UCSD-AML1 (cell line): Measurements from ENCODE around the gene SNUPN.
"Not testable (repeated sequence)": the region's sequence is repeated elsewhere in the genome, so short reads cannot be mapped to it uniquely, and the experiment has no call there.

ENCODE experiments used
- DNase-seq: peaks from one replicate; lab custom pipeline; 2025; ENCODE audit not compliant: unreplicated experiment; lab: John Stamatoyannopoulos, UW

SNUPN gene

DNA sequence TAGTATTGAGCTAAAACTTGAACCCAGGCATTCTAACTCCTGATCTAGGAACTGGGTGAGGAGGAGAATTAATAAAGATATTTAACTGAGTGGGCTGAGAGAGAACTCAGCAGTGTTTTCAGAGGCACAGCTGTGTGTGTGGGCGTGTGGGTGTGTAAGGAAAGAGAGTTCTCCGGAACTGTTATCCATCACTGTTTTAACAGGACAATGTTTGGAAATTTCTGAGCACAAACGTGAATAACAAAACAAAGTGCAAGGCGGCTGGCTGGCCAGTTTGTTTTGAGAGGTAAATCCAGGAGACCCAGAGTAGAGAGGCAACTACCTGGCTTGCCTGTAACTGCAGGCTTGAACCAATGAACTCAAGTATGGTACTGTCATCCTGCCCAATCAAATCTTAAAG, 41.4 kb downstream of the SNUPN start:
- no peak for DNase-seq

DNA sequence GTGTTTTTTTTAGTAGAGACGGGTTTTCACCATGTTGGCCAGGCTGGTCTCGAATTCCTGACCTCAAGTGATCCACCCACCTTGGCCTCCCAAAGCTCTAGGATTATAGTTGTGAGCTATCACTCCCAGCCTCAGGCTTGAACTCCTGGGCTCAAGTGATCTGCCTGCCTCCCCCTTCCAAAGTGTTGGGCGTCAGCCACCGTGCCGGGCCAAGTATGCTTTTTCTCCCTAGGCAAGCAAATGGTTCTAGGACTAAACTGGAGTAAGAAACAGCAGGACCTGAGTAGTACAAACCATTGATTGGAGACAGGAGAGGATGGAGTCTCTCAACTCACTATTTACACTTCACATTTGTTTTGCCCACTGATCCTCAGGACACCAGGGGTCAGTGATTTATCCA, 41.8 kb downstream of the SNUPN start:
- no peak for DNase-seq

DNA sequence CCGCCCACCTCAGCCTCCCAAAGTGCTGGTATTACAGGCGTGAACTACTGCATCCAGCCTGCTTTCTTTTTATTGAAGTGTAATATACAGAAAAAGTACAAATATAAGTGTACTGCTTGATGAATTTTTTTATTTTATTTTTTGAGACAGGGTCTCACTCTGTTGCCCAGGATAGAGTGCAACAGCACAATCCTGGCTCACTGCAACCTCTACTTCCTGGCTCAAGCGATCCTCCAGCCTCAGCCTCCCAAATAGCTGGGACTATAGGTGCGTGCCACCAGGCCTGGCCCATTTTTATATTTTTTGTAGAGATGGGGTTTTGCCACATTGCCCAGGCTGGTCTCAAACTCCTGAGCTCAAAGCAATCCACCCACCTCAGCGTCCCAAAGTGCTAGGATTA, 42.6 kb downstream of the SNUPN start:
- not testable (repeated sequence) for DNase-seq

DNA sequence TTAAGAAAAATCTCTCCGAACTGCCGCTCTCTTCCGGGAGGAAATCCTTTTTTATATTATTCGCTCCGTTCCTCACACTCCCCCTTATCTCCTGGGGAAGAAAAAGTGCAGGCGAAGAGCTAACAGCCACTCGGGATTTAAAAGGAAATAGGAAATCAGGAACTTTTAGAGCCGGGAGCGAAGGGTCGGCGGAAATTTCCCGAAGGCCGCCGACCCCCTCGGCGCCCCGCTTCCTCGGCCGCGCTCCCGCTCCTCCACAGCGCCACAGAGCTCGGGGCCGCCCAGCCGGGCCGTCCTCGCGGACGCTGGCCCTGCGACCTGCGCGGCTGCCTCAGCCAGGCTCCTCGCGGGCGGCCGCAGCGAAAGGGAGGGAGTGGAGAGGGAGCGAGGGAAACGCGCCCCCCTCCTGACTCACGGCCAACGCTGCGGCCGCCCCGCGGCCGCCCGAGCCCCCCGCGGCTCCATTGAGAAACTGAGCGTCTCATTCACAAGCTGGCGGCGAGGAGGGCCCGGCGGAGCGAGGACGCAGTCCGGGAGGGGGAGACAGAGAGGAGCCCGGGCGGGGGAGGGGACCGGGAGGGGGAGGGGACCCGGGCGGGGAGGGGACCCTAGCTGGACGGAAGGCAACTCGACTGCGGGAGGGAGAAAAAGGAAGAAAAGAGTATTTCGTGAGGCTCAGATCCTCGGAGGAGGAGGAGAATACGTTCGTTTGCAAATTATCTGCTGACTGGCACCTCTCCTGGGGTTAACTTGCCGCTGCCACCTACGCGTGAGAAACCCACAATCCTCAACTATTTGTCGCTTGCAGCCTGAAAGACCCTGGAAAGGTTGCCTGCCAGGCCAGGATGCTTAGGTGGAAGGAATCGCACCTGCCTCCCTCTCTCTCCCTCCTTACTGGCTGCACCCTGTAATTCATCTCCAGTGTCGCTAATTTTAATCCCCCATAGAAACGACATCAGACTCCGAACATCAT, 46.3 kb downstream of the SNUPN start, which contains the start of gene PTPN9:
PTPN9 (minus strand) TSS at position 368 of the 973 bp plus-strand sequence. CDS start 539 bp downstream, outside the sequence.
- DNase-seq, result peak; percentile 82

DNA sequence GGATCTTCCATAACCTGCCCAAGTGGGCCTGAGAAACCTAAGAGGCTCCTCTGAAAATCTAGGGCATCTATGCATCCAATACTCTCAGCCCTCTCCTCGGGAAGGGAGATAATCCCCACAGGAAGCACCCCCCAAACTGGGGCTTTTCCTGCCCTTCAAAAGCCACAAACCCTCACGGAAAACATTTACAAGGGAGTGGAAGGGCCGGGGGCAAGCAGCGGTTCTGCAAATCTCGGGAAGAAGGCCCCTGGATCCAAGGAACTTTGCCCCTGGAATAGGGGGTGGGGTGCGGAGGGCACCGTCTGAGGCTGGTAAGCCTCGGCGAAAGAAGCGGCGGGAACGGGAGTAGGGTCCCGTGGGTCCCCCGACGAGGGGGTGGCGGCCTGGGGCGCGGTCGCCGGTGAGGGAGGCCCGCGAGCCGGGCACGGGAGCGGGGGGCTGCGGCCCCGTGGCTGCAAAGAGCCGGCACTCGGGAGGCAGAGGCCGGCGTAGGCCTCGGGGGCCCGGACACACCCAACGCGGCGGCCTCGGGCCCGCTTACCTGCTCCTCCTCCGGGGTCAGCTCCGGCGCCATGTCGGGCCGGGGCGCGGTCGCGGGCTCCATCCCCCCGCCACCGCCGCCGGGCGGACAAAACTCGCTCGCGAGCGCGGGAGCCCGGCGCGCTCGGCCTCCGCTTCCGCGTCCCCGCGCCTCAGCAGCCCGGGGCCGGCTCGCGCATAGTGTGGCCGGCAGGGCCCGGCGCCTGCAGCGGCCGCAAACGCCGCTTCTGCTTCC, 47.2 kb downstream of the SNUPN start:
- DNase-seq, result peak; percentile 44

DNA sequence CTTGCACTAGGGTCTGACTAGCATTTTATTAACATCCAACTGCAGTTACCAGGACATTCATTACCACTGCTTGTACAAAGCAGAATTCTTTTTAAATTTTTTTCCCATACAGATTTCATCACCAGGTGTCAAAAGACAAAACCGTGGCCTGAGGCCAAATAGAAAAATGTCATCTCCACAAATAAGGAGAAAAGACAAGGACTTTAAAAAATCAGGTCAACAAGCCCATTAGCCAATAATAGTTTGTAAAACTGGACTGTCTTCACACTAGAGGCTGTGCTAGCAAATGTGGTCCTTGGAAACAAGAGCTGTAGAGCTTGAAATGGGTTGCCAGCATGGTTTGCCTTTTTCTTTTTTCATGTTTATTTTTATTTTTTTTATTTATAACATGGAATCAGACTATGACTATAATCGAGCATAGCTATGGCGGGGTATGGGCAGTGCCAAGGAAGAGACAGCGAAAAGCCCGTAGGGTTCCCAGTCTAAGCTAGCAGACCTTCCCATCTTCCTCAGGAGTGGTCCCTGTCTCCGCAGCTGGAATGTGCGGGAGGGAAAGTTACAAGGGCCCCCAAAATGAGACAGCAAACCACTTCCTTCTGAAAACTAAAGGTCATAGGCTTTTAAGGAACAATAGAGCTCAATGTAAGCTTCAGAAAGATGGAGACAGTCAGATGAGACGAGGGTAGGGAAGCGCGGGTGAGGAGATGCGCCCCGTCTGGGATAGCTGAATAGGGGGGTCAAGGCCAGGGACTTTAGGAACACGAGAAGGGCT, 47.9 kb downstream of the SNUPN start:
- no peak for DNase-seq

DNA sequence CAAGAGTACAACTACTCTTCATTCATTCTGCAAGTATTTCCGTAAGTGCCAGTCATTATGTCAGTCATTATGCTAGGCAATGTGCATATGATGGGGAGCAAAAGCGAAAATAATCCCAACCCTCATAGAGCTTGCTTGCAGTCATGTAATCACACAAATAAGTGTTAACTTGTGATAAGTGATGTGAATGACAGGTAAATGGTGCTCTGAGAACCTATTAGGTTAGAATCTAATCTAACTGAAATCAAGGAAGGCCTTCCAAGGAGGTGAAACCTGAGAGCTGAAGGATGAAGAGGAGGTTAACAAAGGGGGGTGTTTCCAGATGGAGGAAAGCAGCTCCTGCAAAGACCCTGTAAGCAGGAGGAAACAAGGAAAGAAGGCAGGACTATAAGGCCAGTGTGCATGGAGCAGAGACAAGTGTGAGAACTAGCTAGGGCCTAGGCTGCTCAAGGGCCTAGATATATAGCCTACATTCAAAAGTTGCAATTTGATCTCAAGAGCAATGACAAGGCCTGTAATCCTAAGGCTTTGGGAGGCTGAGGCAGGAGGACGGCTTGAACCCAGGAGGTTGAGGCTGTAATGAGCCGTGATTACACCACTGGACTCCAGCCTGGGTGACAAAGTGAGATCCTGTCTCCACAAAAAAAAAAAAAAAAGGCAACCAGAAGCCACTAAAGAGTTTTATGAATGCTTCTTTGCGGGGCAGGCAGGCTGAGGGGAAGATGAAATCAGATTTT, 51.7 kb downstream of the SNUPN start:
- no peak for DNase-seq

DNA sequence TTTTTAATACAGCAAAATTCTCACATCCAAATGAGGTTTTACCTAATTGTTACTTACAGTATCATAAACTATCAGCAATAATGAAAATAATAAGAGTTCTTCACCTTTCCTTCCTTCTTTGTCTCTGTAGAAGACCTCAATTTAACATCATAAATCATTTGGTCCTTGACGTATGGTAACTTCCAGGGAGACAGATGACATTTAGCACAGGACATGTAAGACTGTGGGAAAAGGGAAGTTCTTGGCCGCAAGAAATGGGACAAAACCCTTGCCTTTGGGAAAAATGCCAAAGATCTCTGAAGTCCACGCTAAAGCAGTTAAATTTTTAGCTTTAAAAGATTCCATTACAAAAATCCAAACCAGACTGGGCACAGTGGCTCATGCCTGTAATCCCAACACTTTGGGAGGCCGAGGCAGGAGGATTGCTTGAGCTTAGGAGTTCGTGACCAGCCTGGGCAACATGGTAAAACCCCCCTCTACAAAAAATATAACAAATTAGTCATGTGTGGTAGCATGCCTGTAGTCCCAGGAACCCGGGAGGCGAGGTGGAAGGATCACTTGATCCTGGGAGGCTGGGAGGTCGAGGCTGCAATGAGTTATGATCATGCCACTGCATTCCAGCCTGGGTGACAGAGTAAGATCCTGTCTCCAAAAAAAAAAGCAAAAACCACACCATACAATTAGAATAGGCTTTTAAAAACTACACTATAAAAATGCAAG, 55.2 kb downstream of the SNUPN start:
- DNase-seq, result no peak

DNA sequence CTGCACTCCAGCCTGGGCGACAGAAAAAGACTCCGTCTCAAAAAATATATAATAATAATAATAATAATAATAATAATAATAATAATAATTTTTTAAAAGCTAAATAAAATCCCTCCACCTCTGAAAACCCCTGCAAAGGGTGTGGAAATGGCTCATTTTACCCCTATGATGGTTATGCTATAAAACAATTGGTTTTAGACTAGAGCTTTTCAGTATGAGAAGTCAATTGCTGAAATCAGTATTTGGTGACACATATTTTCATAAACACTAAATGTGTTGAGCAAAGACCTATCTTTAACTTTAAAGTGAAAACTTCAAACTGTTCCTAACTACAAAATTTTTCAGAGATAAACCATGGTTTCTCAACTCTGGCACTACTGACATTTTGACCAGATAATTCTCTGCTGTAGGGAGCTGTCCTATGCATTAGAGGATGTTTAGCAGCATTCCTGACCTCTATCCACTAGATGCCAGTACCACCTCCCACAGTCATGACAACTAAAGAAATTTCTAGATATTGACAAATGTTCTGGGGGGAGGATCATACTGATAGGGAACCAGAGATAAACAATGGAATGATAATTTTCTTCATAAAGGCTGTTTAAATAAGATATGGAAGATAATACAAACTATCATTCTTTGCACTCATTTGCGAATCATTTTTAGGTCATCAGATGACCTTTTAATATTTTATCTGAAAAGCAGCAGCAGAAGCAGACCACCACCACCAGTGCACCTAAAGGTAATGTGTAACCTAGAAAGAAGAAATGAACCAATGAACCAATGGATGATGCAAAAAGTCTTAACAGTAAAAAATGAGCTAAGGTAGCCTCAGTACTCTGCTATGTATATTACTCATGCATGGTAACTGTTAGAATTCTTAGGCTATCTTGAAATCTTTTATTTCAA, 60.2 kb downstream of the SNUPN start:
- DNase-seq, result no peak

DNA sequence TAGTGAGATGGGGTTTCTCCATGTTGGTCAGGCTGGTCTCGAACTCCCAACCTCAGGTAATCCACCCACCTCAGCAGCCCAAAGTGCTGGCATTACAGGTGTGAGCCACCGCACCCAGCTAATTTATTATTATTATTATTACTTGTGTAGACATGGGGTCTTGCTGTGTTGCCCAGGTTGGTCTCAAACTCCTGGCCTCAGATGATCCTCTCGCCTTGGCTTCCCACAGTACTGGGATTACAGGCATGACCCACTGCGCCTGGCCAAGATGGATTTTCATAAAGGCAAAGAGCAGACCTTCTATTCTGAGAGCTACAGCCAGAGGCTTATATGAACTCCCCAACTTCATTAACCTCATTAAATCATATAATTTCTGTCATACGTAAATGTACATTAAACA, 63.6 kb downstream of the SNUPN start:
- no peak for DNase-seq

DNA sequence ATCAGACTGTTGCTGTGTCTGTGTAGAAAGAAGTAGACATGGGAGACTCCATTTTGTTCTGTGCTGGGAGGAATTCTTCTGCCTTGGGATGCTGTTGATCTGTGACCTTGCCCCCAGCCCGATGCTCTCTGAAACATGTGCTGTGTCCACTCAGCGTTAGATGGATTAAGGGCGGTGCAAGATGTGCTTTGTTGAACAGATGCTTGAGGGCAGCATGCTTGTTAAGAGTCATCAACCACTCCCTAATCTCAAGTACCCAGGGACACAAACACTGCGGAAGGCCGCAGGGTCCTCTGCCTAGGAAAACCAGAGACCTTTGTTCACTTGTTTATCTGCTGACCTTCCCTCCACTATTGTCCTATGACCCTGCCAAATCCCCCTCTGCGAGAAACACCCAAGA, 66.2 kb downstream of the SNUPN start:
- not testable (repeated sequence) for DNase-seq

DNA sequence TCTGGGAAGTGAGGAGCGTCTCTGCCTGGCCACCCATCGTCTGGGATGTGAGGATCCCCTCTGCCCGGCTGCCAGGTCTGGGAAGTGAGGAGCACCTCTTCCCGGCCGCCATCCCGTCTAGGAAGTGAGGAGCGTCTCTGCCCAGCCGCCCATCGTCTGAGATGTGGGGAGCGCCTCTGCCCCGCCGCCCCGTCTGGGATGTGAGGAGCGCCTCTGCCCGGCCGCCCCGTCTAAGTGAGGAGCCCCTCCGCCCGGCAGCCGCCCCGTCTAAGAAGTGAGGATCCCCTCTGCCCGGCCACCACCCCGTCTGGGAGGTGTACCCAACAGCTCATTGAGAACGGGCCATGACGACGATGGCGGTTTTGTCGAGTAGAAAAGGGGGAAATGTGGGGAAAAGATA, 66.6 kb downstream of the SNUPN start:
- DNase-seq, result not testable (repeated sequence)

DNA sequence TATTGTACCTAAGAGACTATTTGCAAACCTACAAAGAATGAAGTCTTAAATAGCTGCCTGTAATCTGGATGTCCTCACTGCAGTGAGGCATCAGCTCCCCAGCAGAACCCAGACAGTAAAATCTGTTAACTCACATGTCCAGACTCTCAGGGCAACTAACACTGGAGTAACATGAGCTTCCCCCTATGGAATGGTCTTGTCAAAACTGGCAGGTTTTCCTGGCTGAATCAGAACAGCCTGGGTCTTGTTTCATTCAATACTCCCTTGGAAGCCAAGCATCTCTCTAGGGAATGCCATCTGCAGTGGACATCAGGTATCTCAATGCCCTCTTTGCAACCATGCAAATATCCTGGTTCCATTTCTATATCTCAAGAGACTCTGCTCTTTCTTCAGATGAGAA, 70.8 kb downstream of the SNUPN start:
- DNase-seq, result no peak

DNA sequence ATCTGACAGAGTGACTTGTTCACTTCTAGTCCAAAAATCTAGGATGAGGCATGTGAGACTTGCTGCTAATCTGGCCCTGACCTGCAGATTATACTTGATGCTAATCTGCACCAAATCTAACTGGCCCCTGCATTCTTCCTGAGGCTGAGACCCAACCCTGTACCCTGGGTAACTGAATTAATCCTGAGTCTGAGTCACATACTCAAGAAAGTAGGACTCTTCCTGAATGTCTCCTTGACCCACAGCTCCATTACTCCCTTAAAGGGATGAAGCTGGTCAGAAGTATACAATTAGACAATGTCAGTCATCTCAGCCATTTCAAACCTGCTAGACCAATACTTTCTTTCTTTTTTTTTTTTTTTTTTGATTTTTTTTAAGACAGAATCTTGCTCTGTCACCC, 71.9 kb downstream of the SNUPN start:
- DNase-seq, result no peak

DNA sequence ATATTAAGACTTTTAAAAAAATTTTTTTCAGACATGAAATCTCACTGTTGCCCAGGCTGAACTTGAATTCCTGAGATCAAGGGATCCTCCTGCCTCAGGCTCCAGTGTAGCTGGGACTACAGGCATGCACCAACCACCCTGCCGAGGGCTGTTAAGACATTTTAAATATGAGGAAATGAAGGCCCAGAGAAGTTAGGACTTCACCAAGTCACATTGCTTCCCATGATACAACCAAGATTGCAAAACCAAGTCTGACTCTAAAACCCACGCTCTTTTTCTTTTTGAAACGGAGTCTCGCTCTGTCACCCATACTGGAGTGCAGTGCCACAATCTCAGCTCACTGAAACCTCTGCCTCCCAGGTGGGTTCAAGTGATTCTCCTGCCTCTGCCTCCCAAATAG, 74.4 kb downstream of the SNUPN start:
- no peak for DNase-seq
